ENCODE results near the gene PTPN2.
"Not testable (repeated sequence)": the region's sequence is repeated elsewhere in the genome, so short reads cannot be mapped to it uniquely, and the experiment has no call there.

The PTPN2 gene

GRCh38 chr18:12803069-12803936 is 80.7 kb downstream of the PTPN2 start:
- DNase-seq, result no peak

GRCh38 chr18:12802538-12802937 is 81.5 kb downstream of the PTPN2 start:
- in situ Hi-C loops (cut with HindIII; ENCODE audit: low pct_ligation_motif_present, low pct_unique_long_range_greater_than_20kb, low sequenced_read_pairs), result no loop called here
- DNase-seq, result no peak

More at GRCh38 chr18:12803069-12803936, 80.7 kb downstream of the PTPN2 start:
- in situ Hi-C loops (cut with HindIII; ENCODE audit: low pct_ligation_motif_present, low pct_unique_long_range_greater_than_20kb, low sequenced_read_pairs), result no loop called here

GRCh38 chr18:12796448-12796847 is 87.6 kb downstream of the PTPN2 start:
- DNase-seq, result no peak
- in situ Hi-C loops (cut with HindIII; ENCODE audit: low pct_ligation_motif_present, low pct_unique_long_range_greater_than_20kb, low sequenced_read_pairs), result no loop called here

- no peak for DNase-seq
- in situ Hi-C loops (cut with HindIII; ENCODE audit: low pct_ligation_motif_present, low pct_unique_long_range_greater_than_20kb, low sequenced_read_pairs), result no loop called here
Measured at GRCh38 chr18:12791610-12792009, 92.4 kb downstream of the PTPN2 start.

- DNase-seq, result no peak
- in situ Hi-C loops (cut with HindIII; ENCODE audit: low pct_ligation_motif_present, low pct_unique_long_range_greater_than_20kb, low sequenced_read_pairs), result no loop called here
Measured at GRCh38 chr18:12786669-12787068, 97.4 kb downstream of the PTPN2 start.

- in situ Hi-C loops (cut with HindIII; ENCODE audit: low pct_ligation_motif_present, low pct_unique_long_range_greater_than_20kb, low sequenced_read_pairs), result no loop called here
Measured at GRCh38 chr18:12783524-12783923, 100.5 kb downstream of the PTPN2 start.

GRCh38 chr18:12782521-12782920 is 101.5 kb downstream of the PTPN2 start:
- DNase-seq, result no peak
- in situ Hi-C loops (cut with HindIII; ENCODE audit: low pct_ligation_motif_present, low pct_unique_long_range_greater_than_20kb, low sequenced_read_pairs), result no loop called here

More at GRCh38 chr18:12783524-12783923, 100.5 kb downstream of the PTPN2 start:
- DNase-seq, result no peak

GRCh38 chr18:12779456-12779855 is 104.6 kb downstream of the PTPN2 start:
- in situ Hi-C loops (cut with HindIII; ENCODE audit: low pct_ligation_motif_present, low pct_unique_long_range_greater_than_20kb, low sequenced_read_pairs), result no loop called here
- DNase-seq, result no peak

- in situ Hi-C loops (cut with HindIII; ENCODE audit: low pct_ligation_motif_present, low pct_unique_long_range_greater_than_20kb, low sequenced_read_pairs), result no loop called here
- no peak for DNase-seq
Measured at GRCh38 chr18:12779043-12779442, 105.0 kb downstream of the PTPN2 start.

GRCh38 chr18:12777500-12777944 is 106.5 kb downstream of the PTPN2 start:
- DNase-seq, result no peak
- in situ Hi-C loops (cut with HindIII; ENCODE audit: low pct_ligation_motif_present, low pct_unique_long_range_greater_than_20kb, low sequenced_read_pairs), result no loop called here

- in situ Hi-C loops (cut with HindIII; ENCODE audit: low pct_ligation_motif_present, low pct_unique_long_range_greater_than_20kb, low sequenced_read_pairs), result no loop called here
- DNase-seq, result no peak
Measured at GRCh38 chr18:12776821-12777471, 107.1 kb downstream of the PTPN2 start.

- in situ Hi-C loops (cut with HindIII; ENCODE audit: low pct_ligation_motif_present, low pct_unique_long_range_greater_than_20kb, low sequenced_read_pairs); DNase-seq: not testable (repeated sequence)
Measured at GRCh38 chr18:12776415-12776814, 107.6 kb downstream of the PTPN2 start.

- DNase-seq, result no peak
- in situ Hi-C loops (cut with HindIII; ENCODE audit: low pct_ligation_motif_present, low pct_unique_long_range_greater_than_20kb, low sequenced_read_pairs), result no loop called here
Measured at GRCh38 chr18:12774982-12775381, 109.1 kb downstream of the PTPN2 start.

GRCh38 chr18:12773369-12773768 is 110.7 kb downstream of the PTPN2 start:
- no peak for DNase-seq
- in situ Hi-C loops (cut with HindIII; ENCODE audit: low pct_ligation_motif_present, low pct_unique_long_range_greater_than_20kb, low sequenced_read_pairs), result no loop called here

GRCh38 chr18:12772111-12772510 is 111.9 kb downstream of the PTPN2 start:
- no peak for DNase-seq
- in situ Hi-C loops (cut with HindIII; ENCODE audit: low pct_ligation_motif_present, low pct_unique_long_range_greater_than_20kb, low sequenced_read_pairs), result no loop called here

- DNase-seq, result no peak
- in situ Hi-C loops (cut with HindIII; ENCODE audit: low pct_ligation_motif_present, low pct_unique_long_range_greater_than_20kb, low sequenced_read_pairs), result no loop called here
Measured at GRCh38 chr18:12770469-12771219, 113.4 kb downstream of the PTPN2 start.

- in situ Hi-C loops (cut with HindIII; ENCODE audit: low pct_ligation_motif_present, low pct_unique_long_range_greater_than_20kb, low sequenced_read_pairs), result no loop called here
- DNase-seq, result no peak
Measured at GRCh38 chr18:12769644-12770440, 114.2 kb downstream of the PTPN2 start.

- DNase-seq, result no peak
- in situ Hi-C loops (cut with HindIII; ENCODE audit: low pct_ligation_motif_present, low pct_unique_long_range_greater_than_20kb, low sequenced_read_pairs), result no loop called here
Measured at GRCh38 chr18:12769136-12769535, 114.9 kb downstream of the PTPN2 start.

All from ACHN (cell line).